ENCODE measurements around the gene UCK1. TPM values are rescaled to one million over a fixed set of nuclear protein-coding genes. Genes with fewer than 3 reads are reported as not detected.

UCK1 gene
- total and polyA plus RNA-seq, 2 of the 8 experiments (the other 6 are each of a cell fraction or from before 2014, with no cell fraction given): 35.1 to 42.0 TPM

DNA sequence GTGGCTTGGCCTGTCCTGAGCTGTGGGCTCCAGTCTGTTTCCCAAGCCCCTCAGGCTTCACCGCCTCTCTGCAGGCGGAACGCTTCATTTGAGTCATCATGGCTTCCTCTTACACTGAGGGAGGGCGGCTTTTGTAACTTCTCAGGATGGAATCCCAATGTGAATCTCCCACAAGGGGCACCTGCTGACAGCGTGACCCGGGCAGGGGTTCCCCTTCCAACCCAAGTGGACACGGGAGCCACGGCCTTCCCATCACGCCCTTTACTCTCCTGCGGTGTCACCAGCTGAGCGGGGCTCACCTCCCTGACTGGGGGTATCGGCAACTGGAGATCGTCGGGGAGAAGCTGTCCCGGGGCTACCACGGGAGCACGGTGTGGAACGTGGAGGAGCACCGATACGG lies 12.5 kb downstream of the UCK1 start (continued):
- TF ChIP-seq, protein P1, sequence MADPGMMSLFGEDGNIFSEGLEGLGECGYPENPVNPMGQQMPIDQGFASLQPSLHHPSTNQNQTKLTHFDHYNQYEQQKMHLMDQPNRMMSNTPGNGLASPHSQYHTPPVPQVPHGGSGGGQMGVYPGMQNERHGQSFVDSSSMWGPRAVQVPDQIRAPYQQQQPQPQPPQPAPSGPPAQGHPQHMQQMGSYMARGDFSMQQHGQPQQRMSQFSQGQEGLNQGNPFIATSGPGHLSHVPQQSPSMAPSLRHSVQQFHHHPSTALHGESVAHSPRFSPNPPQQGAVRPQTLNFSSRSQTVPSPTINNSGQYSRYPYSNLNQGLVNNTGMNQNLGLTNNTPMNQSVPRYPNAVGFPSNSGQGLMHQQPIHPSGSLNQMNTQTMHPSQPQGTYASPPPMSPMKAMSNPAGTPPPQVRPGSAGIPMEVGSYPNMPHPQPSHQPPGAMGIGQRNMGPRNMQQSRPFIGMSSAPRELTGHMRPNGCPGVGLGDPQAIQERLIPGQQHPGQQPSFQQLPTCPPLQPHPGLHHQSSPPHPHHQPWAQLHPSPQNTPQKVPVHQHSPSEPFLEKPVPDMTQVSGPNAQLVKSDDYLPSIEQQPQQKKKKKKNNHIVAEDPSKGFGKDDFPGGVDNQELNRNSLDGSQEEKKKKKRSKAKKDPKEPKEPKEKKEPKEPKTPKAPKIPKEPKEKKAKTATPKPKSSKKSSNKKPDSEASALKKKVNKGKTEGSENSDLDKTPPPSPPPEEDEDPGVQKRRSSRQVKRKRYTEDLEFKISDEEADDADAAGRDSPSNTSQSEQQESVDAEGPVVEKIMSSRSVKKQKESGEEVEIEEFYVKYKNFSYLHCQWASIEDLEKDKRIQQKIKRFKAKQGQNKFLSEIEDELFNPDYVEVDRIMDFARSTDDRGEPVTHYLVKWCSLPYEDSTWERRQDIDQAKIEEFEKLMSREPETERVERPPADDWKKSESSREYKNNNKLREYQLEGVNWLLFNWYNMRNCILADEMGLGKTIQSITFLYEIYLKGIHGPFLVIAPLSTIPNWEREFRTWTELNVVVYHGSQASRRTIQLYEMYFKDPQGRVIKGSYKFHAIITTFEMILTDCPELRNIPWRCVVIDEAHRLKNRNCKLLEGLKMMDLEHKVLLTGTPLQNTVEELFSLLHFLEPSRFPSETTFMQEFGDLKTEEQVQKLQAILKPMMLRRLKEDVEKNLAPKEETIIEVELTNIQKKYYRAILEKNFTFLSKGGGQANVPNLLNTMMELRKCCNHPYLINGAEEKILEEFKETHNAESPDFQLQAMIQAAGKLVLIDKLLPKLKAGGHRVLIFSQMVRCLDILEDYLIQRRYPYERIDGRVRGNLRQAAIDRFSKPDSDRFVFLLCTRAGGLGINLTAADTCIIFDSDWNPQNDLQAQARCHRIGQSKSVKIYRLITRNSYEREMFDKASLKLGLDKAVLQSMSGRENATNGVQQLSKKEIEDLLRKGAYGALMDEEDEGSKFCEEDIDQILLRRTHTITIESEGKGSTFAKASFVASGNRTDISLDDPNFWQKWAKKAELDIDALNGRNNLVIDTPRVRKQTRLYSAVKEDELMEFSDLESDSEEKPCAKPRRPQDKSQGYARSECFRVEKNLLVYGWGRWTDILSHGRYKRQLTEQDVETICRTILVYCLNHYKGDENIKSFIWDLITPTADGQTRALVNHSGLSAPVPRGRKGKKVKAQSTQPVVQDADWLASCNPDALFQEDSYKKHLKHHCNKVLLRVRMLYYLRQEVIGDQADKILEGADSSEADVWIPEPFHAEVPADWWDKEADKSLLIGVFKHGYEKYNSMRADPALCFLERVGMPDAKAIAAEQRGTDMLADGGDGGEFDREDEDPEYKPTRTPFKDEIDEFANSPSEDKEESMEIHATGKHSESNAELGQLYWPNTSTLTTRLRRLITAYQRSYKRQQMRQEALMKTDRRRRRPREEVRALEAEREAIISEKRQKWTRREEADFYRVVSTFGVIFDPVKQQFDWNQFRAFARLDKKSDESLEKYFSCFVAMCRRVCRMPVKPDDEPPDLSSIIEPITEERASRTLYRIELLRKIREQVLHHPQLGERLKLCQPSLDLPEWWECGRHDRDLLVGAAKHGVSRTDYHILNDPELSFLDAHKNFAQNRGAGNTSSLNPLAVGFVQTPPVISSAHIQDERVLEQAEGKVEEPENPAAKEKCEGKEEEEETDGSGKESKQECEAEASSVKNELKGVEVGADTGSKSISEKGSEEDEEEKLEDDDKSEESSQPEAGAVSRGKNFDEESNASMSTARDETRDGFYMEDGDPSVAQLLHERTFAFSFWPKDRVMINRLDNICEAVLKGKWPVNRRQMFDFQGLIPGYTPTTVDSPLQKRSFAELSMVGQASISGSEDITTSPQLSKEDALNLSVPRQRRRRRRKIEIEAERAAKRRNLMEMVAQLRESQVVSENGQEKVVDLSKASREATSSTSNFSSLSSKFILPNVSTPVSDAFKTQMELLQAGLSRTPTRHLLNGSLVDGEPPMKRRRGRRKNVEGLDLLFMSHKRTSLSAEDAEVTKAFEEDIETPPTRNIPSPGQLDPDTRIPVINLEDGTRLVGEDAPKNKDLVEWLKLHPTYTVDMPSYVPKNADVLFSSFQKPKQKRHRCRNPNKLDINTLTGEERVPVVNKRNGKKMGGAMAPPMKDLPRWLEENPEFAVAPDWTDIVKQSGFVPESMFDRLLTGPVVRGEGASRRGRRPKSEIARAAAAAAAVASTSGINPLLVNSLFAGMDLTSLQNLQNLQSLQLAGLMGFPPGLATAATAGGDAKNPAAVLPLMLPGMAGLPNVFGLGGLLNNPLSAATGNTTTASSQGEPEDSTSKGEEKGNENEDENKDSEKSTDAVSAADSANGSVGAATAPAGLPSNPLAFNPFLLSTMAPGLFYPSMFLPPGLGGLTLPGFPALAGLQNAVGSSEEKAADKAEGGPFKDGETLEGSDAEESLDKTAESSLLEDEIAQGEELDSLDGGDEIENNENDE (IDR thresholded peaks at IDR 0.05; ENCODE audit: insufficient replicate concordance, low read length): no peak
- TF ChIP-seq GTF2F1 (IDR thresholded peaks at IDR 0.05; ENCODE audit: borderline replicate concordance, low read depth, low read length) (no peak), POU5F1 (IDR thresholded peaks at IDR 0.05; ENCODE audit: low read depth, low read length) (no peak), SUZ12 (IDR thresholded peaks at IDR 0.05; ENCODE audit: low read length) (no peak), PHF8 (conservative IDR thresholded peaks at IDR 0.05; ENCODE audit: low read depth, low read length) (no peak), TBP (IDR thresholded peaks at IDR 0.05; ENCODE audit: low read depth, low read length) (no peak), TCF12 (IDR thresholded peaks at IDR 0.05; ENCODE audit: low read depth, low read length) (no peak), ASH2L (IDR thresholded peaks at IDR 0.05; ENCODE audit: low read length) (no peak), TAF1 (IDR thresholded peaks at IDR 0.05; ENCODE audit: low read depth, low read length) (no peak), POLR2A (IDR thresholded peaks at IDR 0.05; ENCODE audit: control extremely low read depth in 1 of 2, low read depth in 2 of 2, low read length in 2 of 2) (no peak), MAX (IDR thresholded peaks at IDR 0.05) (no peak), SP1 (IDR thresholded peaks at IDR 0.05; ENCODE audit: low read depth, low read length) (no peak), SP4 (IDR thresholded peaks at IDR 0.05; ENCODE audit: low read length) (no peak)

Data from H1 (cell line).